Measurements from ENCODE around the gene FRAT2.
"Not testable (repeated sequence)": the region's sequence is repeated elsewhere in the genome, so short reads cannot be mapped to it uniquely, and the experiment has no call there.

- not testable (repeated sequence) for TF ChIP-seq ATF1 (CRISPR knock-in tag; IDR thresholded peaks at IDR 0.05); CENPT (CRISPR knock-in tag; IDR thresholded peaks at IDR 0.05; ENCODE audit: low read depth); HDAC2 (CRISPR knock-in tag; IDR thresholded peaks at IDR 0.05); RNF2 (conservative IDR thresholded peaks at IDR 0.05; ENCODE audit: low read depth); REST (IDR thresholded peaks at IDR 0.05; ENCODE audit: borderline replicate concordance in 1 of 2, low read depth in 1 of 2, low read length in 2 of 2); ZNF557 (CRISPR knock-in tag; IDR thresholded peaks at IDR 0.05); HES4 (CRISPR knock-in tag; IDR thresholded peaks at IDR 0.05; ENCODE audit: borderline replicate concordance); ZNF20 (CRISPR knock-in tag; IDR thresholded peaks at IDR 0.05)
- TF ChIP-seq, protein P1, sequence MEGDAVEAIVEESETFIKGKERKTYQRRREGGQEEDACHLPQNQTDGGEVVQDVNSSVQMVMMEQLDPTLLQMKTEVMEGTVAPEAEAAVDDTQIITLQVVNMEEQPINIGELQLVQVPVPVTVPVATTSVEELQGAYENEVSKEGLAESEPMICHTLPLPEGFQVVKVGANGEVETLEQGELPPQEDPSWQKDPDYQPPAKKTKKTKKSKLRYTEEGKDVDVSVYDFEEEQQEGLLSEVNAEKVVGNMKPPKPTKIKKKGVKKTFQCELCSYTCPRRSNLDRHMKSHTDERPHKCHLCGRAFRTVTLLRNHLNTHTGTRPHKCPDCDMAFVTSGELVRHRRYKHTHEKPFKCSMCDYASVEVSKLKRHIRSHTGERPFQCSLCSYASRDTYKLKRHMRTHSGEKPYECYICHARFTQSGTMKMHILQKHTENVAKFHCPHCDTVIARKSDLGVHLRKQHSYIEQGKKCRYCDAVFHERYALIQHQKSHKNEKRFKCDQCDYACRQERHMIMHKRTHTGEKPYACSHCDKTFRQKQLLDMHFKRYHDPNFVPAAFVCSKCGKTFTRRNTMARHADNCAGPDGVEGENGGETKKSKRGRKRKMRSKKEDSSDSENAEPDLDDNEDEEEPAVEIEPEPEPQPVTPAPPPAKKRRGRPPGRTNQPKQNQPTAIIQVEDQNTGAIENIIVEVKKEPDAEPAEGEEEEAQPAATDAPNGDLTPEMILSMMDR (CRISPR knock-in tag; IDR thresholded peaks at IDR 0.05), result not testable (repeated sequence)
- TF ChIP-seq, protein P2, sequence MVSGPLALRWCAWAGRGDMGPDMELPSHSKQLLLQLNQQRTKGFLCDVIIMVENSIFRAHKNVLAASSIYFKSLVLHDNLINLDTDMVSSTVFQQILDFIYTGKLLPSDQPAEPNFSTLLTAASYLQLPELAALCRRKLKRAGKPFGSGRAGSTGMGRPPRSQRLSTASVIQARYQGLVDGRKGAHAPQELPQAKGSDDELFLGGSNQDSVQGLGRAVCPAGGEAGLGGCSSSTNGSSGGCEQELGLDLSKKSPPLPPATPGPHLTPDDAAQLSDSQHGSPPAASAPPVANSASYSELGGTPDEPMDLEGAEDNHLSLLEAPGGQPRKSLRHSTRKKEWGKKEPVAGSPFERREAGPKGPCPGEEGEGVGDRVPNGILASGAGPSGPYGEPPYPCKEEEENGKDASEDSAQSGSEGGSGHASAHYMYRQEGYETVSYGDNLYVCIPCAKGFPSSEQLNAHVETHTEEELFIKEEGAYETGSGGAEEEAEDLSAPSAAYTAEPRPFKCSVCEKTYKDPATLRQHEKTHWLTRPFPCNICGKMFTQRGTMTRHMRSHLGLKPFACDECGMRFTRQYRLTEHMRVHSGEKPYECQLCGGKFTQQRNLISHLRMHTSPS (CRISPR knock-in tag; IDR thresholded peaks at IDR 0.05; ENCODE audit: low read depth), result not testable (repeated sequence)
Observed at GRCh38 chr10:97343664-97344063, 9.1 kb upstream of the FRAT2 start.
